COLO668 (cell line): ENCODE results near the gene PDZD4.

Source experiments
- DNase-seq: peaks from one replicate; lab custom pipeline; 2025; ENCODE audit not compliant: unreplicated experiment; lab: John Stamatoyannopoulos, UW

The PDZD4 gene

DNA sequence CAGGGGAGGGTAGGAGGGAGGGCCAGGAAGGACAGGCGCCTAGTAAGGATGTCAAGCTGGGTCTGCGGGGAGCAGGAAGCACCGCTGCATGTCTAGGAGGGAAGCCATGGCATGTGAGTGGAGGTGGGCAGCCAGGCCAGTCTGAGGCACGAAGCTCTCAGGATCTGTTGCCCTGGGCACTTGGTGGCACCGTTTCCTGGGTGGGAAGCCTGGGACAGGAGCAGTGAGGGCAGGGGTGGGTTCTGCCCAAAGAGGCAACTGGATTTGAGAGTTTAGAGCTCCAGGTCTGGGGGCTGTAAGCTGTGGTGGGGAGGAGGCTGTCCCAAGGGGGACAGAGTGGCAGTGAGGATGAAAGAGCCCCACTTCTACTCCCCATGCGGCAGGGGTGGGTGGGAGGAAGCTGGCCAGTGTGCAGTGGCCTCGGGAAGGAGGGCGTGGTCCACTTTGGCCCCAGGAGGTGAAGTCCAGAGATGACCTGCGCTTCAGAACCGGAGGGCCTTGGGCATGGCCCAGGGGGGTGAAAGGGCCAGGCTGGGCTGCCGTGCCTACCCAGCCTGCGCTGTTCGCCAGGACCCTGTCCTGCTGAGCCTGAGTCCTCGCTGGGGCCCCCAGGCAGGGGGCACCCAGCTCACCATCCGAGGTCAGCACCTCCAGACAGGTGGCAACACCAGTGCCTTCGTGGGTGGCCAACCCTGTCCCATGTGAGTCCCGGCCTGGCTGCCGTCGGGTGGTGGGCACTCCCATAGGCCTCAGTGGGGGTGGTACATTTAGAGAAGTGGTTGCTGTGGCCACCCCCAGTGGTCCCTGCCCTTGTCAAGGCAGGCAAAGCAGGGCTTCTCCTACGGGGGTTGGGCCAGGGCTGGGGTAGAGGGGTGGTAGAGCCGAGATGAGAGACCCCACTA, 57.8 kb downstream of the PDZD4 start:
- DNase-seq = no peak

DNA sequence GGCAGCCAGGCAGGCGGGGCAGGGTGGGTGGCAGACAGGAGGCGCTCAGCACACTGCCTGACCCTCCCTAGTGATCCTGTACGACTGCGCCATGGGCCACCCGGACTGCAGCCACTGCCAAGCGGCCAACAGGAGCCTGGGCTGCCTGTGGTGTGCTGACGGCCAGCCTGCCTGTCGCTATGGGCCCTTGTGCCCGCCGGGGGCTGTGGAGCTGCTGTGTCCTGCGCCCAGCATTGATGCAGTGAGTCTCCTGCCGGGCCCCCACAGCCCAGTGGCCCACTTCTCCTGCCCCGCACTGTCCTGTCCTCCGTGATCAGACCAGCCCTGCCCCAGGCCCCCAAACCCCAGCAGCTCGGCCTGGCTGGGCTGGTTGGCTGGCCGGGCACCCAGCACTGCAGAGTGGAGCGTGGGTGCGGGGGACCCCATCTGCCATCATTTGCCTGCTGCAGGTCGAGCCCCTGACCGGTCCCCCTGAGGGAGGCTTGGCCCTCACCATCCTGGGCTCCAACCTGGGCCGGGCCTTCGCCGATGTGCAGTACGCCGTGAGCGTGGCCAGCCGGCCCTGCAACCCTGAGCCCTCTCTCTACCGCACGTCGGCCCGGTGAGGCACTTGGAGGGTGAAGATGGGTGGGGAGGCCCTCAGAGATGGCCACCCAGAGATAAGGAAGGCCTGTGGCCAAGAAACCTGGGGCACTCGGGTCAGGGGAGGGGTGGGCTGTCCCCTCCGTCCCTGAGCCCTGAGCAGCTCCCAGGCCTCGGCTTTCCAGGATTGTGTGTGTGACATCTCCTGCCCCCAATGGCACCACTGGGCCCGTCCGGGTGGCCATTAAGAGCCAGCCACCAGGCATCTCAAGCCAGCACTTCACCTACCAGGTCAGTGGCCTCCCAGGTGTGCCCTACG, 58.7 kb downstream of the PDZD4 start:
- no peak for DNase-seq

DNA sequence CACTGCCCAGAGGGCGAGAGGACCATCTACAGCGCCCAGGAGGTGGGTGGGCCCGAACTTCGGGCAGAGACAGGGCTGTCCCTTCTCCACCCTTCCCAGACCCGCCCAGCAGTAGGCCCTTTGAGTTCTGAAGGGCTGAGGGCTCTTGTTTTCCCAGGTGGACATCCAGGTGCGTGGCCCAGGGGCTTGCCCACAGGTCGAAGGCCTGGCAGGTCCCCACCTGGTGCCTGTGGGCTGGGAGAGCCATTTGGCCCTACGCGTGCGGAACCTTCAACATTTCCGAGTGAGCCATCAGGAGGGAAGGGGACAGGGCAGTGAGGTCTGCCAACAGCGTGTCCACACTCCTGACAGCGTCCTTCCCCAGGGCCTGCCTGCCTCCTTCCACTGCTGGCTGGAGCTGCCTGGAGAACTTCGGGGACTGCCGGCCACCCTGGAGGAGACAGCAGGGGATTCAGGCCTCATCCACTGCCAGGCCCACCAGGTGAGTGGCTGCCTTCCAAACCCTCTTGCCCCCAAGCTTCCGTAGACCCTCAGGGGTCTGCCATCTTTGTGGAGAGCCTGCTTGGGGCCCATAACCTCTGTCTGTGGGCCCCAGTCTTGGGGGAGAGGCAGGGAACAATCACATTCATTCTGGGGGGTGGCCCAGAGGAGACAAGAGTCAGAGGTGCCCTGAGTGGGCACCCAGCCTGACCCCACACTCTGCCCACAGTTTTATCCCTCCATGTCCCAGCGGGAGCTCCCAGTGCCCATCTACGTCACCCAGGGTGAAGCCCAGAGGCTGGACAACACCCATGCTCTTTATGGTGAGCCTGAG, 59.5 kb downstream of the PDZD4 start:
- no peak for DNase-seq

GRCh38 chrX:153769865-153770600, 60.3 kb downstream of the PDZD4 start:
- DNase-seq = no peak

GRCh38 chrX:153769158-153769864, 61.0 kb downstream of the PDZD4 start:
- no peak for DNase-seq

DNA sequence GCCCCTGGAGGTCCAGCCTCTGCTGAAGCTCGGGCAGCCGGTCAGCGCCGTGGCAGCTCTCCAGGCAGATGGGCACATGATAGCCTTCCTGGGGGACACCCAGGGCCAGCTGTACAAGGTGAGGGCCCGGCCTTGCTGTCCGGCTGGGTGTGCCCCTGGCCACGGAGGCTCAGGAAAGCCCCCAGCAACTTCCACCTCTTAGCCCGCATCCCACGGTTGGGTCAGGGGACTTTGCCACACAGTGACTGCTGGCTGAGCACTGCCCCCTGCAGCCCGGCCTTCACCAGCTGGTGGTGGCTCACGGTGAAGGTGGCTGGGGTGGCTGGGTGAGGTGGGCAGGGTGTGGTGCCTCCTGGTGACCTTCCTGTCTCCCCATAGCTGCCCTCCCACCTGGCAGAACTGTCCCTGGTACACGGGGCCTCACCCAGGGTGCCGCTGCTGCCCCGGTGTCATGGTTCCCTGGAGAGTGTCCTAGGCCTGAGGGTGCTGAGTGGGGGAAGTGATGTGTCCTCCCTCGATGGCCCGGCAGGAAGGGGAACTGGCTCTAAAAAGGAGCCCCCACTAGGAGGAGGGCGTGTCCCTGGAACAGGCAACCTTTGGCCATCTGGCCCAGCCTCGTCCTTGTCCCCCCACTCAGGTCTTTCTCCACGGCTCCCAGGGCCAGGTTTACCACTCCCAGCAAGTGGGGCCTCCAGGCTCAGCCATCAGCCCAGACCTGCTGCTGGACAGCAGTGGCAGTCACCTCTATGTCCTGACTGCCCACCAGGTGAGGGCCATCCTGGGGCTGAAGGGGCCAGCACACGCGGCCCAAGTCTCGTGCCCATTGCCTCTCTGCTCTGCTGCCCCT, 61.8 kb downstream of the PDZD4 start:
- DNase-seq = no peak

DNA sequence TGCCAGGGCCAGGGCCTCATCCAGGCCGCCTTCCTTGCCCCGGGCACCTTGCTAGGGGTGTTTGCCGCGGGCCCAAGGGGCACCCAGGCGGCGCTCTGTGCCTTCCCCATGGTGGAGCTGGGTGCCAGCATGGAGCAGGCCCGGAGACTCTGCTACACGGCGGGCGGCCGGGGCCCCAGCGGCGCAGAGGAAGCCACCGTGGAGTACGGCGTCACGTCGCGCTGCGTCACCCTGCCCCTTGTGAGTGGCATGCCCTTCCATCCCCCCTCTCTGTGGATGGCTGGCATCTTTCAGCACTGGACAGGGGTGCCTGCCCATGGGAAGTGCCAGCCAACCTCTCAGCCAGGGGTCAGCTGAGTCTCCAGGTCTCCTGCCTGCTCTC, 62.7 kb downstream of the PDZD4 start:
- no peak for DNase-seq

- peak; percentile 64 for DNase-seq
These were observed 63.3 kb downstream of the PDZD4 start for GRCh38 chrX:153766871-153767673.

DNA sequence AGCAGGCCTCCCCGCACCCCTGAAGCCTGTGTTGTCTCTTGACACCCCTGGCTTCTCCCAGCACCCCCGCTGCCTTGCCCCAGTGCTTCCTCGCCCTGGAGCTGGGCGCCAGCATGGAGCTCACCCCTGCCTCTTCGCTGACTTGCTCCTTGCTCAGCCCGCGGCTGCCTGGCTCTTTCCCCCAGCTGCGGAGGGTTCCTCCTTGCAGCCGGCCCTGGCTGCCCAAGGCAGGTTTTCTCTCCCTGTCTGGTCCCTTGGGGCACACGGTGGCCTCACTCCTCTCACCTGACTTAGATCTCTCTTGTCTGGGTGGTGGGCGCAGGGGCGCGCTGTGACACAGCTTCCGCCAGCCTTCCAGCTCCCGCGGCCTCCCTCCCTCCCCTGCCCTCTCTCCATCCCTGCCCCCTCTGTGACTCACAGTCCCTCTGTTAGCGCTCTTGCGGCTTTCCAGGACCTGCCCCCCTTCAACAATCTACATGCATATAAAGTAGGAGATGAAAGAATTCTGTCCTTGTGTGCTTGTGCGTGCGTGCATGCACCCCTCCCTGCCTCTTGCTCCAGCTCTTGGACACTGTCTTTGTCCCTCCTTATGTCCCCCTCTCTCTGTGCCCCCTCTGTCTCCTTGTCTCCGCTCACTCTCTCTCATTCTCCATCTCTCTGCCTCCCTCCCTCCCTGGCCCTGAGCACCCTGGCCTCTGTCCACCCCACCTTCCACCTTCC, 64.1 kb downstream of the PDZD4 start:
- DNase-seq = peak; percentile 64

DNA sequence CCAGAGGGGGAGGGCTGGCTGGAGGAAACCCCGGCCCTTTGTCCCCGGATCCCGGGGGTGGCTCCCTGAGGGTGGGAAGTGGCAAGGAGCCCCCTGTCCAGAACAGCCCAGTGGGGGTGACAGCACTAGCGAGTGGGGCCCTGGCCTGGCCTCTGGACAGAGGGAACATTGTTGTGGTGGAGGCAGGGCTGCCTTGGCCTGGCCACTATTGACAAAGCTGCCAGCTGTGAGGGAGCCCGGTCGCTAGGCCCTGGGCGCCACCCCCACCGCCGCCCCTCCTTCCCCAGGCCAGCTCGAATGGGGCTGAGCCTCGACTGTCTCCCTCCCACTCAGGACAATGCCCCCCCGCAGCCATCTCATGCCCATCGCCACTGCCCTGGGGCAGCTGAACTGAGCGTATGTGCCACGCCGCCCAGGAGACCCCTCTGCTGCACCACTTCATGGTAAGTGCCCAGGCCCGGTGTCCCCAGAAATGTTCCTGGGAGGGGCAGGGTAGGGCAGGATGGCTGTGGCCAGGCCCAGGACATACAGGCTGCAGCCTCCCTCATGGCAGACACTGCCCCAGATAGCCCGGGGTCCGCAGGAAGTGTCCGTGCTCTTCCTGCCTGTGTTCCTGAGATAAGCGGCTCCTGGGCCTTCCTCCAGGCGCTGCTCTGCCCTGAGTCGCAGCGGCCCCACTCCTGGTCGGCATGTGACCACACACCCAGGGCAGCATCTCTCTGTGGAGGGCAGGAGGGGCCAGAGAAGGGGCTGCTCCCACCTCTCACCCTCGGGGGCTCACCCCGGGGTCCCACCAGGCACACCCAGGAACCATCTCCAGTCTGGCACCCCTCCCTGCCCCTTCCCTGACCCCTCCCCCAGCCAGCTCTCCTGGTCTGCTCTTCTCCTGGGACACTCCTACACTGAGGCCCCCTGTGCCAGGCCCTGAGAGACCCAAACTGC, 64.9 kb downstream of the PDZD4 start:
- DNase-seq = peak; percentile 53

DNA sequence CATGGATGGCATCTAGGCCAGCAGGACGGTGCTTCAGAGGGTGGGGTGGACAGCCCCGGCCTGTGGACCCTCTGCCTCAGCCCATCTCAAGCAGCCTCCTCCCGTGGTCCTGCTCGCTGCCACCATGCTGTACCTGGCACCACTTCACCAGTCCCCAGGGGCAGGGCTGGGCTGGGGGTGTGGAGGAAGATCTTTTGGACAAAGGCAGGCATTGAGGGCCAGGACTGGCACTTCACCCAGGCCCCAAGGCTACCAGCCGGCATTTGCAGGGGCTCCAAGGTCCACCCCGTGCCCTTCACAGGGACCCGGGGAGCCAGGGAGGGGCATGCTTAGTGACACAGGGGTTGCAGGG, 65.6 kb downstream of the PDZD4 start:
- no peak for DNase-seq

DNA sequence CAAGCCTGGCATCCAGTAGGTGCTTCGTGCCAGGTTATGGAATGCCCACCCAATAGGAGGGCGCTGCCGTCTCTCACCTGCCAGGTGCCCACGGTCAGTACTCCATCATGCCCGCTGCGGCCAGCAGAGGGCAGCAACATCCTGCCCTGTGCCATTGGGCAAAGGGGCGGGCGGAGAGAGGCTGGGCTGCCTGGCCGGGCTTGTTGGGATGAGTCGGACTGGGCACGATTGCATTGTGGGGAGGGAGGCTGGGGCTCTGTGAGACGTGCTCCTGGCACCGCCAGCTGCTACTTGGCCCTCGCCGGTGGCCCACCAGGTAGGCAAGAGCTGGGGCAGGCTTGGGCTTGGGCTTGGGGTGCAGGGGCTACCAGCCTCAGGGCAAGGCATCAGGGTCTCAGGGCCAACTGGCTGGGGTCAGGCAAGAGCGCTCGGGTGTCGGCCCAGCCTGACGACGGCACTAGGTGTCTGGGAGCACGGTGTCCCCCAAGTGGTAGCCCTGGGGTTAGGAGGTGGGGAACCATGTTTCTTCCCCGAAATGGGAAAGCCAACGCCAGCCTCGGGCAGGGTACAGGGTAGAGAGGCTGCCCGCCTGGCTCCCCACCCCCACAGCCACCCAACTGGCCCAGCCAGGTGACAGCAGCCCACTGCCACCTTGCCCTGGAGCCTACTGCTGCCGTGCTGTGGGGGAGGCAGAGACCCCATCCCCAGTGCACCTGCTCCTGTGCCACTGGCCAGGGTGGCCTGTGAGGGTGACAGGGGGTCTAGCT, 66.2 kb downstream of the PDZD4 start, which contains the start of gene PLXNB3:
Gene PLXNB3, plus strand, starts transcription at position 261 of the 767 bp plus-strand sequence. CDS start 1,287 bp downstream, outside the sequence.
- peak; percentile 91 for DNase-seq

- no peak for DNase-seq
These were observed 66.9 kb downstream of the PDZD4 start for GRCh38 chrX:153763298-153763932.

DNA sequence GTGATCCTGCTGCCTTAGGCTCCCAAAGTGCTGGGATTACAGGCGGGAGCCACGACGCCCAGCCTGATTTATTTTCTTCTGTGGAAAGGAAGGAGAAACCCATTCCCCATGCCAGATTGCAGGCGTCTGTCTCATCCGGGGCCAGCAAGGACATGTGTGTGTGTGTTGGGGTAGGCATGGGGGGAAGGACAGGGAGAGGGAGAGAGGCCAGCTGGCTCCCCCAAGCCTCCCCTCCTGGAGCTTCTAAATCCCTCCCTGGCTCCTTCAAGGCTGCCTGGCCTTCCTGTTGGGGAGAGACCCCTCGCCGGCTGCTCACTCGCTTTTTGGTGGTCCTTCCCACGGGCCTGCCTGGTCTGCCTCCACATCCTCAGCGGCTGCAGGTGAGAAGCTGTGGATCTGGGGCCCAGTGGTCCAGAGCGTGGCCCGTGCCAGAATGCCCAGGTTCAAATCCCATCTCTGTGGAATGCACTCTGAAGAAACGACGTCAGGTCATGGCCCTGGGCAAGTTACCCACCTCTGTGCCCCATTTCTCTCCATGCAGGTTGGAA, 67.6 kb downstream of the PDZD4 start:
- DNase-seq = no peak

DNA sequence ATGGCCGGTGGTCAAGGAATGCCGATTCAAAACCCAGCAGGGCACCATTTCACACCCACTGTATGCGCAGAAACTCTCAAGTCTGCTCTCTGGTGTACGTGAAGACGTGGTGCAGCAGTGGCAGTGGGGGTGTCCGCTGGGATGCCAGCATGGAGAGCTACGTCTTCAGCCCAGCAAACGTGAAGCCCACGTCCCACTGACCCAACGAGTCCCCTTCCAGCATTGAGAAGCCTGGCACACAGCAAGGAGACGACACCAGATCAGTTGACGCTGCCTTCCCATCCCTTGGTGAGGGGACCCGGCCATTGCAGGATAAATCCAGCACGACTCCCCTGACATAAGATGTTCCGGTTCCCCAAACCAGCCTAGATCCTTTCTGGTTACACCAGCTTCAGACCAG, 68.5 kb downstream of the PDZD4 start:
- no peak for DNase-seq
